ENCODE measurements around the gene TYMP.

- no peak for TF ChIP-seq POLR2AphosphoS5 (IDR thresholded peaks at IDR 0.05; ENCODE audit: borderline replicate concordance, low read depth, low read length)
- TF ChIP-seq EZH2 (IDR thresholded peaks at IDR 0.05), result no peak
Observed at GRCh38 chr22:50483977-50484853, 45.6 kb downstream of the TYMP start.
